ENCODE measurements around the gene SYT2. TPM values are rescaled to one million over a fixed set of nuclear protein-coding genes. Genes with fewer than 3 reads are reported as not detected.
A peak's percentile ranks its signal among the peaks of the same experiment; 100 is the strongest.

Gene SYT2
- total and polyA plus RNA-seq, 12 donors, result under 0.01 to 0.07 (median 0.02) TPM; not detected in 9

GRCh38 chr1:202578565-202578964 is 131.7 kb downstream of the SYT2 start:
- no peak for TF ChIP-seq CTCF (IDR thresholded peaks at IDR 0.05)
- ATAC-seq, result peak in 6 of 8 donors; percentile 39 to 76 (median 51)
- Histone ChIP-seq H3K27ac (peak overlapping the region in 8 of 10 donors; percentile 34 to 74 (median 52)), H3K9me3 (no peaks in the 10 kb centered on the region), H3K4me3 (no peak overlapping the region), H3K27me3 (peaks cover 0 to 38% (median 0%) of the 10 kb centered on the region in 7 donors), H3K4me1 (peaks cover 7 to 69% (median 59%) of the 10 kb centered on the region in 9 donors), H3K36me3 (peaks cover 0 to 76% (median 29%) of the 10 kb centered on the region in 9 donors)
- 40 to 59% methylated on average over 6 of the region's 6 CpGs for WGBS, 2 donors
- DNase-seq, result no peak
- intact Hi-C loops (cut with DNase I), result loop anchor here in 1 of 10 donors (10.0 kb wide), 1 partner anchor 84 kb away; no protein-coding TSS in a partner anchor

- peaks cover 0 to 76% (median 29%) of the 10 kb centered on the region in 9 donors for H3K36me3 ChIP-seq
- no peaks in the 10 kb centered on the region for H3K9me3 ChIP-seq
- H3K4me1 ChIP-seq, result peaks cover 7 to 73% (median 59%) of the 10 kb centered on the region in 9 donors
- intact Hi-C loops (cut with DNase I), result loop anchor here in 1 of 10 donors (10.0 kb wide), 1 partner anchor 83 kb away; no protein-coding TSS in a partner anchor
- peak overlapping the region in 8 of 10 donors; percentile 34 to 74 (median 52) for H3K27ac ChIP-seq
- H3K27me3 ChIP-seq, result peaks cover 0 to 38% (median 0%) of the 10 kb centered on the region in 7 donors
- no peak for TF ChIP-seq CTCF (IDR thresholded peaks at IDR 0.05)
- DNase-seq, result no peak
- 38 to 48% methylated on average over 4 of the region's 4 CpGs for WGBS, 2 donors
- peak in 2 of 8 donors; percentile 6 to 9 for ATAC-seq
- H3K4me3 ChIP-seq, result no peak overlapping the region
These were observed 132.2 kb downstream of the SYT2 start for GRCh38 chr1:202578001-202578504.

GRCh38 chr1:202577381-202577780 is 132.9 kb downstream of the SYT2 start:
- Histone ChIP-seq H3K9me3 (no peaks in the 10 kb centered on the region), H3K4me1 (peaks cover 7 to 79% (median 56%) of the 10 kb centered on the region in 9 donors), H3K27ac (peak overlapping the region in 7 of 10 donors; percentile 36 to 74 (median 58)), H3K4me3 (no peak overlapping the region), H3K36me3 (peaks cover 0 to 76% (median 31%) of the 10 kb centered on the region in 9 donors), H3K27me3 (peaks cover 0 to 42% (median 0%) of the 10 kb centered on the region in 7 donors)
- 11 to 21% methylated on average over 2 of the region's 2 CpGs for WGBS, 2 donors
- ATAC-seq, result no peak
- TF ChIP-seq CTCF (IDR thresholded peaks at IDR 0.05), result no peak
- no peak for DNase-seq
- intact Hi-C loops (cut with DNase I), result loop anchor here in 1 of 10 donors (10.0 kb wide), 1 partner anchor 83 kb away; no protein-coding TSS in a partner anchor

GRCh38 chr1:202576816-202577215 is 133.4 kb downstream of the SYT2 start:
- Histone ChIP-seq H3K4me3 (no peak overlapping the region), H3K4me1 (peaks cover 7 to 85% (median 56%) of the 10 kb centered on the region in 9 donors), H3K27me3 (peaks cover 0 to 43% (median 0%) of the 10 kb centered on the region in 7 donors), H3K27ac (peak overlapping the region in 8 of 10 donors; percentile 0 to 74 (median 43)), H3K9me3 (no peaks in the 10 kb centered on the region), H3K36me3 (peaks cover 0 to 76% (median 31%) of the 10 kb centered on the region in 9 donors)
- ATAC-seq (peak in 2 of 8 donors; percentile 8 to 23), DNase-seq (no peak)
- intact Hi-C loops (cut with DNase I), result loop anchor here in 1 of 10 donors (10.0 kb wide), 1 partner anchor 82 kb away; no protein-coding TSS in a partner anchor
- WGBS, 2 donors, result 67 to 72% methylated on average over 1 of the region's 1 CpG
- TF ChIP-seq CTCF (IDR thresholded peaks at IDR 0.05), result no peak
